ENCODE data around the gene CC2D2B.

- TF ChIP-seq CTCF (IDR thresholded peaks at IDR 0.05) (no peak), E2F4 (CRISPR knock-in tag; IDR thresholded peaks at IDR 0.05; ENCODE audit: borderline replicate concordance, low read depth) (no peak), NR1H2 (CRISPR knock-in tag; IDR thresholded peaks at IDR 0.05) (no peak), ZNF138 (CRISPR knock-in tag; conservative IDR thresholded peaks at IDR 0.05) (no peak), JUN (CRISPR knock-in tag; IDR thresholded peaks at IDR 0.05) (no peak), MAX (CRISPR knock-in tag; IDR thresholded peaks at IDR 0.05) (no peak), ZNF423 (CRISPR knock-in tag; IDR thresholded peaks at IDR 0.05) (no peak), IRF2 (CRISPR knock-in tag; IDR thresholded peaks at IDR 0.05; ENCODE audit: borderline replicate concordance, low read depth) (no peak), USF2 (CRISPR knock-in tag; IDR thresholded peaks at IDR 0.05) (no peak), NFE2L1 (CRISPR knock-in tag; IDR thresholded peaks at IDR 0.05) (no peak)
Observed at GRCh38 chr10:96021332-96021731, 113.6 kb downstream of the CC2D2B start.

Data from WTC11 (cell line).